LoVo (cell line): ENCODE results near the gene ZDHHC14.

ENCODE experiments used
- DNase-seq: peaks from one replicate; pipeline ENCODE4 v3.0.0-alpha.2; 2016; ENCODE audit warnings: low spot score

The ZDHHC14 gene

GRCh38 chr6:157627195-157627966 is 246.4 kb downstream of the ZDHHC14 start:
- no peak for DNase-seq

- DNase-seq, result no peak
Observed at GRCh38 chr6:157628463-157628862, 247.5 kb downstream of the ZDHHC14 start.

- DNase-seq, result no peak
Observed at GRCh38 chr6:157629220-157629619, 248.2 kb downstream of the ZDHHC14 start.

- DNase-seq, result no peak
Observed at GRCh38 chr6:157630463-157631080, 249.6 kb downstream of the ZDHHC14 start.

GRCh38 chr6:157631412-157631811 is 250.4 kb downstream of the ZDHHC14 start:
- DNase-seq, result no peak

GRCh38 chr6:157631838-157632614 is 251.0 kb downstream of the ZDHHC14 start:
- no peak for DNase-seq

GRCh38 chr6:157632821-157633220 is 251.8 kb downstream of the ZDHHC14 start:
- DNase-seq, result no peak

- DNase-seq, result no peak
Observed at GRCh38 chr6:157634546-157634945, 253.6 kb downstream of the ZDHHC14 start.

- no peak for DNase-seq
Observed at GRCh38 chr6:157635388-157636244, 254.6 kb downstream of the ZDHHC14 start.

GRCh38 chr6:157637516-157637915 is 256.5 kb downstream of the ZDHHC14 start:
- no peak for DNase-seq

GRCh38 chr6:157637941-157638662 is 257.1 kb downstream of the ZDHHC14 start:
- DNase-seq, result no peak

- no peak for DNase-seq
Observed at GRCh38 chr6:157638779-157639178, 257.8 kb downstream of the ZDHHC14 start.

- no peak for DNase-seq
Observed at GRCh38 chr6:157640746-157641451, 259.9 kb downstream of the ZDHHC14 start.

GRCh38 chr6:157641837-157642236 is 260.8 kb downstream of the ZDHHC14 start:
- DNase-seq, result no peak

- no peak for DNase-seq
Observed at GRCh38 chr6:157642736-157643135, 261.7 kb downstream of the ZDHHC14 start.

- DNase-seq, result no peak
Observed at GRCh38 chr6:157644043-157644810, 263.2 kb downstream of the ZDHHC14 start.

GRCh38 chr6:157645201-157645795 is 264.3 kb downstream of the ZDHHC14 start:
- DNase-seq, result no peak

GRCh38 chr6:157646012-157646411 is 265.0 kb downstream of the ZDHHC14 start:
- DNase-seq, result no peak

GRCh38 chr6:157647261-157647915 is 266.4 kb downstream of the ZDHHC14 start:
- no peak for DNase-seq
